GM18526 (cell line): ENCODE data around the gene DLX2.
A peak's percentile ranks its signal among the peaks of the same experiment; 100 is the strongest.

Source experiments
- POLR2A ChIP-seq: IDR thresholded peaks from 3 replicates; pipeline ENCODE4 v1.6.1; 2011; ENCODE audit not compliant: insufficient read length; ENCODE audit errors: extremely low read depth

DLX2 gene

DNA sequence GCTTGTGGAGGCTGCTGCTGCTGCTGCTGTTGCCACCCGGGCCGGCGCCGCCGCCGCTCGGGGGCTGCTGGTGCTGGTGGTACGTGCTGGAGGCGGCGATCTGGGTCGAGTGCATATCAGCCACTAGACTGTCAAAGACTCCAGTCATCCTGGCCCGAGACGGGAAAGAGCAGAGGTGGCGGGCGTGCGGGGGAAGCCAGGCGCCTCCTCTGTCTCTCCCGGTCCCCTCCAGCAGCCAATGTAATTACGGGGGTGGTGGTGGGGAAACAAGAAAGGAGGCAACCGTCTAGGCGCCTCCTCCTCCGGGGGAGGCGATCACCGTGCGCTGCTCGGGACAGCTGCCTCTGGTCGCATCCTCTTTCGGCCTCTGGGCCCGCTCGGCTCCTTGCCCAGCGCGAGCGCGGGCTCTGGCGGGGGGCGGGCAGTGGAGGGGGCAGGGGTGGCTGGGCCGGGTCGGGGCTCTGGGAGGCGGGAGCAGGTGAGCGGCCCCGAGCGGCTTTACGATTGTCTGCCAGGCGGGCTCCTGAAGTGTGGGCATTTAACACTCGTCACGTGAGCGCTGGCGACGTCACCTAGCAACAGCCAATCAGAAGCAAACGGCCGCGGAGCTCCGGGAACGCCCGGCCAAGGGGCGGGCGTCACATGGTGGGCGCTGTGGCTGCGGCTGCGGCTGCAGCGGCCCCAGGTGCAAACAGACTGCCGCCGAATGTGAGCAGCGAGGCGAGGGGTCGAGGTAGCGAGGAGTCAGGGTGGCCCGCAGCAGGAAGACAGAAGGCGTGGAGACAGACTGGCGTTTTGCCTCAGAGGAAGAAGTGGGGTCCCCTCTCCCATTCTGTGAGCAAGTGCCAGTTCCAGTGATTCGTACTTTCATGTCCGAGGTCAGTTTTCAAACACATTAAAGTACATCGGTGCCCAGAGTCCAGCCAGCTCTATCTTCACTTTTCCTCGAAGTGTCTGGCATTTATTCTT, at the start of gene DLX2:
Gene DLX2, minus strand, starts transcription at position 510 of the 969 bp plus-strand sequence. Its CDS starts 362 bp downstream, at position 148.
- TF ChIP-seq POLR2A, result peak; percentile 35

DNA sequence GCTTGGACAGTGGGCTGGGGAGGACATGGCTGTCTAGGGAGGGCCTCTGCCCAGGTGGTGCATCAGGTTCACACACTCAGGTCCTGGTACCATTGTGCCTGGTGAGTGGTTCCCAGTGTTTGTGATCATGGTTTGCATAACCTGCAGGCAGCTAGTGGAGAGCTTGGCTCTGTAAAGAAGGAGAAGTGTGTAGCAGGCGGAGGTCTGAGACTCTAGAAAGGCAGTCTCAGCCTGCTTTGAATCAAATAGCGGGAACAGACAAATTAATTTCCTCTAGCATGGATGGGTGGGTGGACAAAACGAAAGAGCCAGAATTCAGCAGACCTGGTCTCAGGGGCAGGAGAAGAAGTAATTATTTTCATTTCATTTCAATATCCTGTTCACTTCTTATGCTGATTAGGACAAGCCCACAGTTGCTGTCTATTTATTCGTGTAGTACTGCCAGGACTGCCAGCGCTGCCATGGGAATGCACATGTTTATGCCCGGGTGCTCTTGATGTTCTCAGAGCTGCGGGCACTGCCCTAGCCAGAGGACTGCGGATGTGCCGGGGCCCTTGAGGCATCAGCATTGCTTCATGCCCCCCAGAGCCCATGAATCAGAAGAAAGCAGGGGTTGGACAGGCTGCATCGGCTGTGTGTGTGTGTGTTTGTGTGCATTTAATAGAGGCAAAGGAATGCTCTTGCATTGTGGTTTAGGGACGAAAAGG, 45.4 kb upstream of the DLX2 start:
- TF ChIP-seq POLR2A, result no peak

DNA sequence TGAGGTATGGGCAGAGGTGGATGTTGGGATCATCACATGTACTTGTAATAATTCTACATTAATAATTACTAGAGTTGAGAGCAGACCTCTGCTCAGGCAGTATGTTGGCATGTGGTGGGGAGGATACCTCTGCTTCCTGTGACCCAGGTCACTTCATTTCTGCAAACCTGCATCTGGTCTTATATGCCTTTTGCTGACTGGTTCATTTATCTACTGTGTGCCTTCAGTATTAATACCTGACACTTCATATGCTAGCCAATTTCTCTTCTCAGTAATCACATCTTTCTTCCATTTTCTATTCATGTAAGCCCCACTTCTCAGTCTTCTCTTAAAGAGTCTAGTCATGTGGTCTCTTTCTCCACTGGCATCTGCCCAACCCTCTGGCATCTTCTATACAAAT, 41.1 kb upstream of the DLX2 start:
- TF ChIP-seq POLR2A, result no peak

DNA sequence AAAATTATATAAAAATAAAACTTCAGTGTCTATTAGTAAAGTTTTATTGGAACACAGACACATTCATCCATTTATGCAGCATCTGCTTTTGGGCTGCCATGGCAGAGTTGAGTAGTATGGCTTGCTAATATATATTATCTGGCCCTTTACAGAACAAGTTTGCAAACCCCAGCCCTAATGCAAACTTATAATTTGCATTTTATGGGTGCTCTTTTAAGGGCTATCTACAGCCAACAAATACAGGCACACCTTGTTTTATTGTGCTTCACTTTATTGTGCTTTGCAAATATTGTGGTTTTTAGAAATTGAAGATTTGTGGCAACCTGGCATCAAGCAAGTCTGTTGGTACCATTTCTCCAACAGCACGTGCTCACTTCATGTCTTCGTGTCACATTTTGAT, 35.2 kb upstream of the DLX2 start:
- TF ChIP-seq POLR2A, result no peak

DNA sequence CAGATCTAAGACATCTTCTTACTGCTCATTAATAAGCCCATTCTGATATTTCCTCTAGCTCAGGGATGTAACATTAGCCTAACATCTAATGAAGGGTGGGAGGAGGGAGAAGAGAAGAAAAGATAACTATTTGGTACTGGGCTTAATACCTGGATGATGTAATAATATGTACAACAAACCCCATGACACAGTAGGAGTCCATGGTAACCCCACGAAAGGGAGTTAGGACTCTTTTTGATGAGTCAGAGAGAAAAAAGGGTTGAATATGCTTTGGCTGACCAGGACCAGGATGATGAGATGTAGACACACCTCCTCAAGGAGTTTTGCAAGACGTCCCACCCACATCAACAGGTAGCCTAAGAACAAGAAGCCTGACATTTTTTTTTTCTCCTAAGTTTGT, 34.4 kb upstream of the DLX2 start:
- TF ChIP-seq POLR2A, result no peak

DNA sequence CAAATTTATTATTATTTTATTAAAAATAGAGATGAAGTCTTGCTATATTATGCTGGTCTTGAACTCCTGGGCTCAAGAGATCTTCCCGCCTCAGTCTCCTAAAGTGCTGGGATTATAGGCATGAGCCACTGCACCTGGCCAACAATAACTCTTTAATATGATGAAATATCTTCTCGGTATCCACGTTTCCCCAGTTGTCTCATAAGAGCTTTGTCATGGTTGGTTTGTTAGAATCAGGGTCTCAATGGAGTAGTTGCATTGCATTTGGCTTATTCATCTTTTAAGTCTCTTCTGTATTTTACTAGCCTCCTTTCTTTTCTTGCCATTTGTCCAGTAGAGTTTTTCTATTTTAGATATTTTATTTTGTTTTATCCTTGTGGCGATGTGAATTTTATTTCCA, 32.7 kb upstream of the DLX2 start:
- no peak for TF ChIP-seq POLR2A

DNA sequence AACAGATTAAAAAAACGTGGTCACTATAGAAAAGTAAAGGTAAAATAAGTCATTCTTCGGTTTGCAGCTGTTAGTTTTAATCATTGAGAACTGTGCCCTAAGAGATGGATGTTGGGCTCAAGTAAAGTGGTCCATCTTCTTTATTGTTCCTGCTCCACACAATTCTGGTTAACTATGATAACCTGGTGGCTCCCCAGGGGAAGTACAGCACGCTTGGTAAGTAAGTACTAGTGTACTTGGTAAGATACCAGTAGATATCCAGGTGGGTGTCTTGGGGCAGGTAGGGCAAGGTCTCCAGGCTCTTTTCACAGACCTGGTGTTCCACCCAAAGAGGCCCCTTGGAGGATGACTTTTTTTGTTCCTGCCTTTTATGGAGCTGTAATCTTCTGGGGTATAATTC, 31.6 kb upstream of the DLX2 start:
- no peak for TF ChIP-seq POLR2A

DNA sequence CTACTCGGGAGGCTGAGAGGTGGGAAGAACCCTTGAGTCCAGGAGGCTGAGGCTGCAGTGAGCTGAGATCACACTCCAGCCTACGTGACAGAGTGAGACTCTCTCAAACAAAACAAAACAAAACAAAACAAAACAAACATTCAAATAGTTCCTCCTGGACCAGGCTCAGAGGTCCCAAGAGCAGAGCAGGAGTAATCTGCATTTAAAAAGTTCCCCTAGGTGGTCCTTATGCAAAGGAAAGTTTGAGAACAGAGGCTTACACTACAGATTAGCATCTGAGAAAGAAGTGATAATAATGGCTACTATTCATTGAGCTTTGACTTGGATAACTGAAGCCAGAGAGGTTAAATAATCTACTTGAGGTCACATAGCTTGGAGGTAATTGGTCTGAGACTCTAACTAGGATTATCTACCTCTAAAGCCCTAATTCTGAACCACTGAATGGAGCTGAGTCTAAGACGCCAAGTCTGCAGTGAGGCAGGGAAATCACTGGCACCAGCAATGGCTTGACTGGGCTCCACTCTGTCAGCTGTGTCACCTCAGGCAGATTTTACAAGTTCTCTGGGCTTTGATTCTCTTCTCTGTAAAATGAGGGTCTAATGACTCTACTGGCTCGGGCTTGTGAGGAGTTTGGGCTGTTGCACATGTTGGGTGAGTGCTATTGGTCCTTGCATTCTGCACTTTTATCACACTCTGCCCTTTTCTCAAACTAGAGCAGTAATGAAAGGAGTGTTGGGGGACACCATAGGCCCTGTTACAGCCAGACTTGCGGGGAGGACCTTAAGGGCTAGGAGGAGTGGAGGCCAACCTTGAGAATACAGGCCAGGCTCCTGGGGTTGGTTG, 29.2 kb upstream of the DLX2 start:
- no peak for TF ChIP-seq POLR2A

DNA sequence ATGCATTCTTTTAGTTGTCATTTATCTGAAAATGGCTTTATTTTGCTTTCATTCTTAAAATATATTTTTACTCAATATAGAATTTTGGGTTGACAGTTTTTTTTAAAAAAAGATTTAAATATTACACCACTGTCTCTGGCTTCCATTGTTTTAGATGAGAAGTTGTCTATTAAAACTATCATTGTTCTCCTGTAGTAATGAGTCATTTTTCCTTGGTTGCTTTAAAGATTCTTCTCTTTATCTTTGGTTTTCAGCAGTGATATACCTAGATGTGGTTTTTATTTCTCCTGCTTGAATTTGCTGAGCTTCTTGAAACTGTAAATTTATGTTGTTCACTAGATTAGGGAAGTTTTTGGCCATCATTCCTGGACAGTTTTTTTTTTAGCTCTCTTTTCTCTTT, 26.7 kb upstream of the DLX2 start:
- no peak for TF ChIP-seq POLR2A

DNA sequence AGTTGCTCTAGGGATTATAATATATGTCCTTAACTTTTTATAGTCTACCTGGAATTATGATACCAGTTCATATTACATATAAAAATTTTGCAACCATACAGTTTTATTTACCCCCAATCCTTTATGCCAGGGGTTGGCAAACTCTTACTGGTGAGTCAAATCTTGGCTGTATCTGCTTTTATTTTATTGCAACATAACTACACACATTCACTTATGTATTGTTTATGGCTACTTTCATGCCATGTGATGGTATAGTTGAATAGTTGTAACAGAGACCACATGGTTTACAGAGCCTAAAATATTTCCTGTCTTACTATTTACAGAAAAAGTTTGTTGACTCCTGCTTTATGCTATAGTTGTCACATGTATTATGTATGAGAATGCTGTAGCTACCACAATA, 25.8 kb upstream of the DLX2 start:
- no peak for TF ChIP-seq POLR2A

DNA sequence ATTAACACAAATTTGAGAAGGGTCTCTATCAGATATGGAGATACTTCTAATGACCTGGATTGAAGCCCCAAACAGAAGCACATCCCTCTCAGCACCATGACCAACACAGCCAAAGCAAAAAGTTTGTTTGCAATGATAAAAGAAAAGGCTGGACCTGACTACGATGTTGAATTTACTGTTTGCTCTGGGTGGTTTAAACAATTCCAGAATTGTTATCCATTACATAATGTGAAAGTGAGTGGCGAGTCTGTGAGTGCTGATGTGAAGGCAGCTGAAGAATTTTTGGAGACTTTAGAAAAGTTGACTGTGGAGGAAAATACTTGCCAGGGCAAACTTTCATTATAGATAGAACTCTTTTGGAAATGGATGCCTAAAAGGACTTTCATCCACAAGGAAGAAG, 17.4 kb upstream of the DLX2 start:
- no peak for TF ChIP-seq POLR2A

DNA sequence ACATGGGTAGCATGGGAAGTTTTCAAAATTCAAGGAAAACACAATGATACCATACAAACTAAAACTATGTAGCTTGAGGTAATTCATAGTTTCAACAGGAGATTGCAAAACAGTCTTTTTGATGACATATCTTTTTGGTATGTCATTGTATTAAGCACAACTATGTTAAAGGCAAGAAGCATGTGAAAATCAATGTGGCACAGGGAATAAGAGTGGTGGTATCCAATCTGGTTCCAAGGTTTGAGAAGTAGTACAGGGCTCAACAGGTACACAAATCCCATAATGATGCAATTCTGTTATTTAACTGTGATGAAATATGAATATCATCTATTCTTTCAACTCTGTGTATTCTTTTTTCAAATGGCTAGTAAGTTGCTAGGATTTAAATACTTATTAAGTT, 16.4 kb upstream of the DLX2 start:
- TF ChIP-seq POLR2A, result no peak

DNA sequence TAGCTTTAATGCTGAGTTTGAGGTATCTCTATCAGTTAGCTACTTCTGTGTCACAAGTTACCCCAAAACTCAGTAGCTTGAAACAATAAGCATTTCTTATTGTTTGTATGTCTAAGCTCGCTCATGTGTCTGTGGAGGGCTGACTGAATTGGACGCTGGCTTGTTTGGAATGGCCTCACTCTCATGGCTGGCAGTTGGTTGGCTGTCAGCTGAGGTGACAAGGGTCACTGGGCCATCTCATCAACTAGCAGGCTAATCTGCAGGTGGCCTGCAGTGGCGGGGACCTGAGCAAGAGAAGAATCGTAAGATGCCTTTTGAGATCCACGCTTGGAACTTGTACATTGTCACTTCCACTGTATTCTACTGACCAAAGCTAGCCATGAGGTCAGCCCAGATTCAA, 13.4 kb upstream of the DLX2 start:
- TF ChIP-seq POLR2A, result no peak

DNA sequence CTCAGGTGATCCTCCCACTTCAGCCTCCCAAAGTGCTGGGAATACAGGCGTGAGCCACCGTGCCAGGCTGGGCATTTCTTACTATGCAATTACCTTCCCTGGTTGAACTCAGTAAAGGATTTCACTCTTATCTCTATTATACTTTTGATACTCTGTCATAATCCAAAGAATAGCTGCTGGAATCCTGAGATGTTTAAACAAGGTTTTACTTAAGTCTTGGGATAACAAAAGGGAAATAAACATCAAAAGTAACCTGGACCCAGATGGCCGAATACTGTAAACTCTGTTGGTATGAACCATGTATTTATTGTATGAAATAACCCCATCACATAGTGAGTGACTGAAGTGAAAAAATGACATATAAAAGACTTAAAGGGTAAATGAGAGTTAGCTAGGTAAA, 11.9 kb upstream of the DLX2 start:
- TF ChIP-seq POLR2A, result no peak

DNA sequence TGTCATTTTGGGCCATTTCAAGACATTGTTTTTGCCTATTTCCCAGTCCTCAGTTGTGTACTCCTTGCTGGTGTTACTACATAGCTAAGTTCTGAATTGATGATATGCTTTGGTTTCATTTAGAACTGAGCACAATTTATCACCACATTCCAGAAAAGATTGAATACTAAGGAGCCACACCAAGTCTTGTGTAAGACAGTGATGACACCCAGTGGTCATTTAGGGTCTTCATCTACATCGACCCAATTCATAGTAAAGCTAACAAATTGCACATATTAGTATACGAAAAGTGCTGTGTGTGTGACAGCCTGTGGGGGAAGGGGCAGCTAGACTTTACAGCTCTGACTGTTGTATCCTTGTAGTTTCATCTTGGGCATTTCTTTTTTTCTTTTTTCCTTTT, 10.9 kb upstream of the DLX2 start:
- TF ChIP-seq POLR2A, result no peak
